Ramos (cell line): Measurements from ENCODE around the gene GPS1.

Experiments used
- in situ Hi-C: fragments of 300-500 bp; cut with MboI; formaldehyde crosslinking; loops from one replicate; pipeline ENCODE4 v1.14.3; 2022; ENCODE audit warnings: low sequenced_read_pairs; ENCODE audit not compliant: unreplicated experiment

The GPS1 gene

DNA sequence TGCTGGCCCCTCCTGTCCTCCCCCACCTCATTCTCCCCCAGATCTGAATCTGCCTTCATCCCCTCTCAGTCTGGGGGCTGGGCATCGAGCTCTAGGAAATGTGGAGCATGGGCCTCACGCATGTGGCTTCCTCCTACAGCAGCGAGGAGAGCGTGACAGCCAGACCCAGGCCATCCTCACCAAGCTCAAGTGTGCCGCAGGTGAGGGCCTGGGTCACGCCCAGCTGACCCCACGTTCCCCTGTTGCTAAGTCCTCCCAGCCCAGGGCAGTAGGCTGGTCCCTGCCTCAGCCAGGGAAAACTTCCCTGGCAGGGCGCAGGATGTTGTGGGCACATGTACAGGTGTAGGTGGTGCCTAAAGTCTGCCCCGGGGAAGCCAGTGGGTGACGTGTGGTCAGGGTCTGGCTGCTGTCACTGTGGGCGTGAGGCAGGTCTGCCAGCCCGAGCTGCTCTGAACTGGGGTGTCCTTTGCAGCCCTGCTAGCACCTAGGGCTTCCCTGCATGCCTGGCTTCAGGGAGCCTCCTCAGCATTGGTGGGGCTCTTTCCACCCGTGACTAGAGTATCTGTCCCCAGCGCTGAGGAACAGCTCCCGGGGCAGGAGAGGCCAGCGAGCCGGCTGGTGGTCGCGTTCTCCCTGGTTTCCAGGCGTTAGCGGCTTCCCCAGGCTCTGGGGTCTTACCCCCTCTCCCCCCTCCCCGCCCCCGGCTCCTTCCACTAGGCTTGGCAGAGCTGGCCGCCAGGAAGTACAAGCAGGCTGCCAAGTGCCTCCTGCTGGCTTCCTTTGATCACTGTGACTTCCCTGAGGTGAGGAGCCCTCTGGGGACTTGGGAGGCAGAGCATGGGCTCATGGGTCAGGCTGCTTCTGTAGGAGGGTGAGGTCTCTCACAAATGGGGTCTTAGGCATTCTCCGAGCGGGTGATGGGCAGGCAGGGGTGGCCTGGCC lies 3.6 kb downstream of the GPS1 start:
- in situ Hi-C loops, result no loop called here

DNA sequence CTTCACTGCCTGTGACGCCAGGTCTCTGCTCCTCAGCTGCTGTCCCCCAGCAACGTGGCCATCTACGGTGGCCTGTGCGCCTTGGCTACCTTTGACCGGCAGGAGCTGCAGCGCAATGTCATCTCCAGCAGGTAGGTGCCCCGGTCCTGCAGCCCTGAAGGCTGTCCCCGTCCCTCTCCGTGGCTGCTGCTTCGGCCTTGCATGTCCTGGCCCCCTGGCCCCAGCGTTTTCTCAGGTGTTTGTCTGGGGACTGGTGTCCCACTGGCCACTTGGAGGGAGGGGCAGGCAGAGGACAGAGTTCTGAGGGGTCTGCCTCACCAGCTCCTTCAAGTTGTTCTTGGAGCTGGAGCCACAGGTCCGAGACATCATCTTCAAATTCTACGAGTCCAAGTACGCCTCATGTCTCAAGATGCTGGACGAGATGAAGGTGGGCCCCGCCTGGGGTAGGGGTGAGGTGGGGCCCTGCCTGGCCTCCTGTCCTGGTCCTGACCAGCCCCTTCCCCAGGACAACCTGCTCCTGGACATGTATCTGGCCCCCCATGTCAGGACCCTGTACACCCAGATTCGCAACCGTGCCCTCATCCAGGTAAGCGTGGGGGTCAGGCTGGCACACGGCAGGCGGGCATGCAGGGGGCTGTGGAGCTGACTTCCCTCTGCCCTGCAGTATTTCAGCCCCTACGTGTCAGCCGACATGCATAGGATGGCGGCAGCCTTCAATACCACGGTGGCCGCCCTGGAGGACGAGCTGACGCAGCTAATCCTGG lies 4.4 kb downstream of the GPS1 start:
- in situ Hi-C loops, result no loop called here

DNA sequence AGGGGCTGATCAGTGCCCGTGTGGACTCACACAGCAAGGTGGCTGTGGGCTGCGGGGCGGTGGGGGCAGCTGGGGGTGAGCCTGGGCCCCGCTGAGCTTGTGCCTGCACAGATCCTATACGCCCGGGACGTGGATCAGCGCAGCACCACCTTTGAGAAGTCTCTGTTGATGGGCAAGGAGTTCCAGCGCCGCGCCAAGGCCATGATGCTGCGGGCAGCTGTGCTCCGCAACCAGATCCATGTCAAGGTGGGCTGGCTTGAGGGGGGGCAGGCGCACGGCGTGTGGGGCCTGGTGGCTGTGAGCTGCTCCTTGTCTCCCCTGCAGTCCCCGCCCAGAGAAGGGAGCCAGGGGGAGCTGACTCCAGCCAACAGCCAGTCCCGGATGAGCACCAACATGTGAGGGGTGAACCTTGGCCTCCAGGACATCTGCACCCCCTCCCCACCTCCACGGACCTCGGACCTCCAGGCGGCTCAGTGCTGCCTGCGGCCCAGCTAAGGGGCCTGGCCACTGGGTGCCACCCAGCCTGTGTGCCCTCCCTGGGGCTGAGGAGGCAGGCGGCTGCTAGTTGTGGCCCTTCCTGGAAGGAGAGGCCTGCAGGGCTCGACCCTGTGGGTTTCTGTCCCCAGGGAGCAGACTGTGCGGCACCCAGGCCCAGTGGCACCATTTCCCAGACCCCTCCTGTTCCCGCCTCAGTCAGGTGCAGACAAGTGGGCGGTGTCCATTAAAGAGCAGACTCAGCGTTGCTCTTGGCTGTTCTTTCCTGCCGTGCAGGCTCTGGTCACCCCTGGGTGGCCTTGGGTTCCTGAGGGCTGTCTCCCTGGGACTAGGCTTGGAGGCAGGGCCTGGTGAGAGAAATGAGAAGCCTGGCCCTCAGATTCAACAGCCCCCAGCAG lies 5.3 kb downstream of the GPS1 start:
- in situ Hi-C loops, result no loop called here

DNA sequence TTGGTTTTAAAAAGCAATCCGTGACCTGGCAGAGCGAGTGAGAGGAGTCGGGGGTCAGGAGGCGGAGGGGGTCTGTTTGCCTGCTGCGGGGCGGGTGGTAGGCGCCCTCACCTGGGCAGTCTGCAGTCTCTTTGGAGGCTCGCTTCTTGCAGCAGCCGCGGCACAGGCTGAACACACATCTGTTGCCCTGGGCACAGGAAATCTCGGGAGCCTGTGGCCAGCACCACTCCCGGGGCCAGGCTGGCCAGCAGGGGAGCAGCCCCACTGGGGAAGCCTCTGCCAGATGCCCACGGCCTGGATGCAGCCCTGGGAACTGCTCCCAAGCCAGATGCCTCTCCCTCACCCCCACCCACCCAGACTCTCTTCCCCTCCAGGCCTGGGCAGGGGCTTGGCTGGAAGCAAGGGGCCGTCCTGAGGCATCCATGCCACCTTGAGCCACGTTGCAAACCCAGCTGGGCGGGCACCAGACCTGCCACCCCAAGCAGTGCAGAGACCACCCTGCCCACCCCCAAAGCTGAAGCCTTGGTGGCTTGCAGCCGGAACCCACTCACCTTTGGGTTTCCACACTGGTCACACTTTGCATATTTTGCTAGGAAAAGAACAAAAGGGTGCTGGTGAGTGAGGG lies 6.6 kb downstream of the GPS1 start:
- in situ Hi-C loops, result no loop called here

DNA sequence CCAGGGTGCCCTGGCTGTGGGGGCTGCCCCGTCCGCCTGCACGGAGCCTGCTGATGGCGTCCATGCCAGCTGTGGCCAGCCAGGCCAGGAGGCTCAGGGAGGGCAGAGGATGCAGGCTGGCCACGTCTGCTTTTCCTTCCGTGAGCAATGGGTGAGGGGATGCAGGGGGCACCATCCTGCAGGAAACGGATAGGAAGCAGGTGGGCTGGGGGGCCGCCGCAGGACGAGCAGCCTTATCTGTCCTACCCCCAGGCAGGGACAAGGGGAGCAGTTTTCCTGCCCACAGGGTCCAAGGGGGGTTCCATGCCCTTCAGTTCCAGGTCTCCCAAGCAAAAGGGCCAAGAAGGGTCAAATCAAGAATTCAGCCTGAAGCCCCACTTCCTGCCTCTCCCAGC lies 7.2 kb downstream of the GPS1 start:
- in situ Hi-C loops, result no loop called here

DNA sequence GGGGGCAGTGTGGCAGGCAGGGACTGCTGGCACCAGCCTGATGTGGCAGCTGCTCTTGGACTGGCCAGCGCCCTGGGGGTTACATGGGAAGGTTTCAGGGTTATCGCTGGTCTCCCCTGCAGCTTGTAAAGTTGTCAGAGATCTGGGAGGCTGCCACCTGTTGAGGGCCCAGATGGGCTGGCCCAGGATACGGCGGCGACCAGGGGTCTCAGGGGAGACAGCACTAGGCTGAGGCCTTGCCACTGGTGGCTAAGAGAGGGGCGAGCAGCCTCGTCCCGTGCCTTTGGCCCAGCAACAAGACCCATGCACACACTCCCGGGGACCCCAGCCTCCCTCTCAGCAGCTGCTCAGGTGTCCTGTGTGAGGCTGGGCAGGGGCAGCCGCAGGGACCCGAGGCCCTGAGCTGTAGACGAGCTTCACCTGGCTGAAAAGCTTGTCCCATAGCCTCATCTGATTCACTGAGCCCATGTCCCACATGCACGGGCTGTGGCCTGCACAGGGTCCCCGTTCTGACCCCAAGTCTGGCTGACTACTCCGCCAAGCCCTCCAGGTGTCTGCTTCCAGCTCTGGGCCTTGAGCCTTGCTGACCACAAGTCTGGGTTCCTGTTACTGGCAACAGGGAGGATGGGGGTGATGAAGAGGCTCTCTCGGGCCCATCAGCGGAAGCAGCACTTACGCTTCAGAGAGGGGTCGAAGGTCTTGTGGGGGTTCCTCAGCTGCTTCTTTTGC lies 7.7 kb downstream of the GPS1 start:
- in situ Hi-C loops, result no loop called here

DNA sequence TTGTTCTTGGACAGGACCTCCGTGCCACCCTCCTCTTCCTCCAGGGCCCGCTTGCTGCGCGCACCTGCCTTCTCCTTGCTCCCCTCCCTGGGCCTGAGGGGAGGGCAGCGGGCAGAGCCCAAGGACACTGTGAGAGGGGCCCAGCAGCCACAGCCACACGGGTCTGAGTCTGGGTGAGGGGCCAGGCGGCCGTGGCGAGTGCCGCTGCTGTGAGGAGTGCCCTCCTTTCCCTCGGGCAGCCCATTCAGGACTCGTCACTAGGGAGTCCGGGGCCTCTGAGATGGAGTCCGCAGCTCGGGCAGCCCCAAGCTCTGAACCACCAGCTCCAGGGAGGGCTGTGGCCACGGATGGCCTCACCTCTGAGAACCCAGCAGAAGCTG lies 8.3 kb downstream of the GPS1 start:
- in situ Hi-C loops, result no loop called here

DNA sequence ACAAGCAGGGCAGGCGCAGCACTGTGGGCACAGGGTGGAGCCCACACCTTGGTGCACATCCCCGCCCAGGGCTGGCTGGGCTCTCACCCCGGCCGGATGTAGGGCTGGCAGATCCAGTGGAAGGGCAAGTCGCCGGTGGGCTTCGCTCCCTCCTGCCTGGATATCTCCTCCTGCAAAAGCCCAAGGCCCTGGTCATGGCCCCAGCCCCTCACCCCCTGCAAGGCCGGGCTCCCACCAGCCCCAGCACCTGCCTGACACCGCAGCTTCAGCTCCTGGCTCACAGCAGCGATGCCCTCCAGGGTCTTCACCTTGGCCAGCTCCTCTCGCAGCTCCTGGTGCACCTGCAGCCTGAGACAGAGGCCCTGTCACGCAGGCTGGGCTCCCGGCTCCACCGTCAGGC lies 8.9 kb downstream of the GPS1 start:
- in situ Hi-C loops, result no loop called here

DNA sequence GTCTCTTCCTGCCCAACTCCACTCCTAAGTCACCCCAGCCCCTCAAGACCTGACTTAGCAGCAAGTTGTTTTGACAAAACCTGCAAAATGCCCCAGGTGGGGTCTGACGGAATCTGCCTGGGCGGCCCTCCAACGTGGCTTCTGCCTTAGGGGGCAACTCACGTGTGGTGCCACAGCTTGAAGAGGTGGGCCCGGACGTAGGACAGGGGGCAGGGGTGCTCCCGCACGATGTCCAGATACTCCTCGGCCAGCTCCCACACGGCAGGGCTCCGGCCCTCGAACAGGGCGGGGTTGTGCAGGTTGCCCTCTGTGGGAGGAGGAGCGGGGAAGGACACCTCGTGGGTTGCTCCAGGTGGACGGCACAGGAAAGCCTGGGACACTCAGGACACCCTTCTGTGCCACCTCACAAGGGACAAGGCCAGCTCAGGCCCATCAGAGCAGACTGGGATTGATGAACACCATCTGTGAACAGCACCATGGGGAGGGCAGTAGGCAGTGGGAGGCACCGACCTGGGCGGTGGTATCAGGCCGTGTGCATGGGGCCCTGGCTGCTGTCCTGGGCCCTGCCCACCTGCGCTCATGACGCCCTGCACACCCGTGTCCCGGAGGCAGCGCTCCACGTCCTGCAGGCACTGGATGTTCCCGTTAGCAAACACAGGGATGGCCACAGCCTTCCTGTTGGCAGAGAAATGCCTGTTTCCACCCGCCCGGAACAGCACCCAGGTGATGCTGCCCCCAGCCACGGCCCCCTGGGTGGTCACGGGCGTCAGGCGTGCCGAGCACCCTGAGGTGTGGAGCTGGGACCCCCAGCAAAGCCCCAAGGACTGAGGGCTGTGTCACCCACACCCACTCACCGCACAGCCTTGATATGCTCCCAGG lies 9.6 kb downstream of the GPS1 start:
- in situ Hi-C loops, result no loop called here

DNA sequence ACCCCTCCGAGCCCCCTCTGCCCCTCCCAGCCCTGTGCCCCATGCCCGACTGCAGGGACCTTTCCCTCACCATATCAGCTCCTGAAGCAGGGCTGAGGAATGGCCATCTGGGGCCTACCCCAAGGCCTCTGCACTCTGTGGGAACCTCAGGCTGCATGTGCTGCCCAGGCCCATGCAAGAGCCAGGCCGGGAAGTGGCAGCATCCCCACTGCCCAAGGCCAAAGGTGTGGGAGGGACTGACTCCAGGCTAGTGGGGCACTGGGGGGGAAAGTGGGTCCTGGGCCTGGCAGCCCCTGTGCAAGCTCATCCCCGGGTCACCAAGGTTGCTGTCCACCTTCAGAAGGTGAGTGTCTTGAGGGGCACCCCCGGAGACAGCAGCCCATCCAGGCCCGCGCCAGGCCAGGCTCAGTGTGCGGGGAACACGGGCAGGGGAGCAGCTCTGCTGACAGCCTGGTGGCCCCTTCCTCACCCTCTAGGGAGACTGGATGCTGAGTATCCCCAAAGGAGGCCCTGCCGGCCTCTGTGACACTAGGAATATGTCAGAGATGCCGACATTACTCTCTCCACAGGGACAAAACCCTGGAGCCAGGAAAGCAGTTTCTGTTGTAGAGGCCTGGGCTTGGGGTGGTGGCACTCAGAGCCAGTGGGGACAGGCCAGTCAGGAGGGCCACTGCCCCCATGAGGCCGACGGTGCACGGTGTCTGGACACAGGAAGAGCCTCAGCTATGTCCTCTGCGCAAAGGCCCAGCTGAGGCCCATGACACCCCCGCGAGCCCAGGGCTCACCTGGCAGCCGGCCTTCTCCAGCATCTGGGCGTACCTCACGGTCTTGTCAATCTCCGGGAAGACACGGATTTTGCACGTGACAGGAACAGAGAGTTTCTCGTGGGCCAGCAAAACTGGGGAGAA lies 10.6 kb downstream of the GPS1 start:
- in situ Hi-C loops, result no loop called here

DNA sequence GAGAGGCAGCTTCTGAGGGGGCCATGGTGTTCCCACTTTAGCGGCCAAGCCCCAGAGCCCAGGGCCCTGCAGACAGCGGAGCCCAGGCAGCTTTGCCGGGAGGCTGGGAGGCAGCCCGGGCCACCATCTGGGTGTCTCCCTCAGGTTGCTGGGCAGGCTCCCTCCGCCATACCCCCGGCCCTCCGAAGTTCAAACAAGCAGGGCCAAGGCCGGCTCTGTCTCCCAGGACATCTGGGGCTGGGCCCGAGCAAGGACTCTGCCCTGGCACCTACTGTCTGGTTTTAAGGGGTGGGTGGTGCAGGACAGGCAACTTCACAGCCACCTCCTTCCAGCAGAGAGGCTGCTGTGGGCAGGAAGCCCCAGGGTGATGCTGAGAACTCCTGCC lies 11.3 kb downstream of the GPS1 start:
- in situ Hi-C loops, result no loop called here

DNA sequence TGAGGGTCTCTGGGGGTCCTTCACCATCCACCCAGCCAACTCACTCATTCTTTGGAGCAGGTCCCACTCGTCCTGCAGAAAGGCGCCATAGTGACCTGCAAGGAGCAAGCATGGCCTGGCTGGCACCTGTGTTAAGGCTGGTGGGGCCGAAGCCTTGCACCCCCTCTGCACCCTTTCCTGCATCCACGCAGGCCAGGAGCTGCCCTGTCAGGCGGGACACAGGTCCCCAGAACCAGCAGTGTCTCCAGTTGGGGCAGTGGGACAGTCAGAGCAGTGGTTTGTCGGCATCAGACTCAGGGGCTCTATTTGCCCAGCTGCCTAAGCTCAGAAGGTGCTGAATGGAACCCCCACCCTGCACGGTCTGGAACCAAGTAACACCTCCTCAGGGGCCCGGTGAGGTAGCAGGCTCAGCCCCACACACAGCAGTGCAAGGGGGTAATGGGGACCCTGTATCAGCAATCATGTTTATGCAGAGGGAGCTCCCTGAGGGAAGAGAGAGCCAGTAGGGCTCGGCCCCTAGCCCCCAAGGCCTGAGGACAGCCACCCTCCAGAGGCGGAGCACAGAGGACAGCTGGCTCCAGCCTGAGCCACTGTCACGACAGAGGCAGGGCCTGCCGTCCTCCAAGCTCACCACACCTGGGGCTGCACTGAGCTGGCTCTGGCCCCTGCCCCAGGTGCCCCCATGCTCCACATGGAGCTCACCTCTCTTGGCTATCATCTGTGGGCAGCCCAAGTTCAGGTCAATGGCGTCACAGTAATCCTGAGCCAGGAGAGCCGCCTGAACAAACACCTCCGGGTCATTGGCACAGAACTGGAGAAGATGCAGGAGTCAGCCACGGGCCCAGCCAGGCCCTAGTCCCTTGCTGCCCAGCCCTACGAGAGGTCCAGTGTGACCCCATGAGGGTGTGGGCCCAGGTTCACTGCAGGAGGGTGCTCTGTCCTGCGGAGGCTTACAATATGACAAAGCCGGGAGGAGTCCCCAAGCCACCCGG lies 12.0 kb downstream of the GPS1 start:
- in situ Hi-C loops, result no loop called here

DNA sequence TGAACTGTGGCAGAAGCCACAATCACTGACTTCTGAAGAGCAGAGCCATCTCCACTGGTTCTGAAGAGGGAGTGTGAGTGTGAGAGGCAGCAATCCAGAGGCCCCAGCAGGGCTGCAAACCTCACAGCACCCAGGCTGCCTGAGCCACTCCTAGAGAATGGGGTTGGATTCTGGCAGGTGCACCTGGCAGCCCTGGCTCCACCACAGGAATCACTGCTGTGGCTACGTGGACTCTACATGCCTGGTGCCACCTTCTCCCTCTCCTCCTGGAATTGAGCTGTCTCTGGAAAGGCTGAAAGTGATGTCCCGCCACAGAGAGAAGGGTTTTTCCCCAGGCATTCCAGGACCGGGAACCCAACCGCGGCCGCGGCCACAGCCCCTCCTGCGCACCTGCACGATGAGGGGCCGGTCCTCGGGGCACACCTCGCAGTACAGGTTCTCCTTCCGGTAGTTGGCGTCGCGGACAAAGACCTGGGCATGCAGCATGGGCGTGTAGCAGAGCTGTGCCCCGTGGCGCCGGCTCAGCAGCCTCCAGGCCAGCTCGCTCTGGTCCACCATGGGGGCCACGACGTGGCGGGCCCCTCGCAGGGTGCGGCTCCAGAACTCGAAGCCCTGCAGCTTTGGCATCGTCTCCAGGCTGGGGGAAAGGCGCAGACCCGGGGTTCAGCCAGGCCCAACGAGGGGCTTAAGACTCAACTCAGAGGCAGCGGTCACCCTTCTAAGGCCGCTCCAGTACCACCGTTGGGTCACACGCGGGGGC lies 12.9 kb downstream of the GPS1 start:
- in situ Hi-C loops, result no loop called here

DNA sequence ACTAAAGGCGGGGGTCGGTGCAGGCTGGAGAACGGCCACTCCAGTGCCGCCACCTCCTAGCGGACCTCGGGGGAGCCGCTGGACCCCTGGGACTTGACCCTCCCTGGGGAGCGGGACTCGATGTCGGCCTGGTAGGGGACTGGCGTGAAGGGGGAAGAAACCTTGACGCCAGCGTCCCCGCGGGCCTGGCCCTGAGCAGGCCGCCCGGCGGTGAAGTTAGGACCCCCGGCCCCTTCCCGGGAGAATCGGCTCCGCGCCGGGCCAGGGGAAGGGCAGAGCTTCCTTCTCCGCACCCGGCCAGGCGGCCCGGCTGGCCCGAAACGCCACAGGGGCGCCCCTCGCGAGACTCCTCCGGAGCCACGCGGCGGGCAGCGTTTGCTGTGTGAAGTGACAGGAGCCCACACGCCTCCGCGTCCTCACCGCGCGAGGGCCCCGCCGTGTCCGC lies 13.5 kb downstream of the GPS1 start:
- in situ Hi-C loops, result no loop called here

DNA sequence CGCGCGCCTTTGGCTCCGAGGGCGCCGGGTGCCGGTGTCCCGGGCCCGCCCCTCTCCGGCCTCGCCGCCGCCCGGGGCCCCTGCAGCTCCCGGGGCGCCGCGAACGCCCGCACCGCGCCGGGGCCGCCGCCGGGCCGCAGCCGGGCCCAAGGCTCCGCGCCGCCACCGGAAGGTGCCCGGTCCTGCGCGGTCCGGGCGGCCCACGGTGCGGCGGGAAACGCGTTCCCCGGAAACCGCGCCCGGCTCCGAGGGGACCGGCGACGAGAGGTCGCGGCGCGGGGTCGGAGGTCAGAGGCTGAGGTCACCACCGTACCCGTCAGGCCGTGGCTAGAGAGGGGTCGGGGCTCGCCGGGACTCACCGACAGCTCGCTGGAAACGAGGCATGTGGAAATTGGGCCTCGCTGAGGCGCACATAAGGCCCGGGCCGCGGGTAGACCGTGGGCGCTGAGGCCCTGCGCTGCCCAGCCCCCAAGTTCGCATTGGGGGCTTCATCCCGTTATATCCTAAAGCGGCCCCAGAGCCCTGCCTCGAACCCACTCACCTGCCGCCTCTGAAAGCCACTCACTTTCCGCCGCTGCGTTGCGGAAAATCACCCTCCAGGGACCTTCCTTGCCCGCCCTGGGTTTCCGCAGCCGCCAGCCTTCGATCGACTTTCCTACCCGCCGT lies 14.1 kb downstream of the GPS1 start, which contains the start of gene DUS1L:
Gene DUS1L, minus strand, starts transcription at position 167 of the 666 bp plus-strand sequence. CDS start 745 bp downstream, outside the sequence.
- in situ Hi-C loops, result no loop called here
